ENCODE data around the gene ALPP.
"Not testable (repeated sequence)": the region's sequence is repeated elsewhere in the genome, so short reads cannot be mapped to it uniquely, and the experiment has no call there.

The ALPP gene

GRCh38 chr2:232364806-232365594 is 13.6 kb upstream of the ALPP start:
- H3K36me3 ChIP-seq (ENCODE audit: control insufficient read depth in 1 of 2, insufficient read depth in 2 of 2, low read length in 2 of 2); H3K27ac ChIP-seq (ENCODE audit: low read depth, low read length); H3K27me3 ChIP-seq (ENCODE audit: control insufficient read depth in 1 of 2, insufficient read depth in 2 of 2, low read length in 2 of 2); H3K4me1 ChIP-seq (ENCODE audit: control insufficient read depth in 1 of 2, insufficient read depth in 2 of 2, low read length in 2 of 2); H3K4me3 ChIP-seq (ENCODE audit: low read depth in 1 of 2, low read length in 2 of 2); H3K9me3 ChIP-seq (ENCODE audit: control insufficient read depth in 1 of 2, low read length in 2 of 2); H3K9ac ChIP-seq (ENCODE audit: low read depth in 1 of 2, low read length in 2 of 2): not testable (repeated sequence)

- Histone ChIP-seq H3K36me3 (ENCODE audit: control insufficient read depth in 1 of 2, insufficient read depth in 2 of 2, low read length in 2 of 2) (no peaks in the 10 kb centered on the region), H3K9ac (ENCODE audit: low read depth in 1 of 2, low read length in 2 of 2) (no peak overlapping the region), H3K9me3 (ENCODE audit: control insufficient read depth in 1 of 2, low read length in 2 of 2) (peaks cover 0 to 3% of the 10 kb centered on the region in 2 donors), H3K27ac (ENCODE audit: low read depth, low read length) (no peak overlapping the region), H3K4me1 (ENCODE audit: control insufficient read depth in 1 of 2, insufficient read depth in 2 of 2, low read length in 2 of 2) (peaks cover 0 to 4% of the 10 kb centered on the region in 2 donors), H3K27me3 (ENCODE audit: control insufficient read depth in 1 of 2, insufficient read depth in 2 of 2, low read length in 2 of 2) (no peaks in the 10 kb centered on the region), H3K4me3 (ENCODE audit: low read depth in 1 of 2, low read length in 2 of 2) (no peak overlapping the region)
Observed at GRCh38 chr2:232365621-232366321, 12.8 kb upstream of the ALPP start.

GRCh38 chr2:232366461-232366860 is 12.1 kb upstream of the ALPP start:
- not testable (repeated sequence) for H3K9me3 ChIP-seq (ENCODE audit: control insufficient read depth in 1 of 2, low read length in 2 of 2); H3K27ac ChIP-seq (ENCODE audit: low read depth, low read length); H3K36me3 ChIP-seq (ENCODE audit: control insufficient read depth in 1 of 2, insufficient read depth in 2 of 2, low read length in 2 of 2); H3K4me1 ChIP-seq (ENCODE audit: control insufficient read depth in 1 of 2, insufficient read depth in 2 of 2, low read length in 2 of 2); H3K4me3 ChIP-seq (ENCODE audit: low read depth in 1 of 2, low read length in 2 of 2); H3K9ac ChIP-seq (ENCODE audit: low read depth in 1 of 2, low read length in 2 of 2); H3K27me3 ChIP-seq (ENCODE audit: control insufficient read depth in 1 of 2, insufficient read depth in 2 of 2, low read length in 2 of 2)

- no peaks in the 10 kb centered on the region for H3K27me3 ChIP-seq (ENCODE audit: control insufficient read depth in 1 of 2, insufficient read depth in 2 of 2, low read length in 2 of 2)
- H3K4me1 ChIP-seq (ENCODE audit: control insufficient read depth in 1 of 2, insufficient read depth in 2 of 2, low read length in 2 of 2) = peaks cover 0 to 4% of the 10 kb centered on the region in 2 donors
- no peaks in the 10 kb centered on the region for H3K9me3 ChIP-seq (ENCODE audit: control insufficient read depth in 1 of 2, low read length in 2 of 2)
- H3K4me3 ChIP-seq (ENCODE audit: low read depth in 1 of 2, low read length in 2 of 2) = no peak overlapping the region
- H3K9ac ChIP-seq (ENCODE audit: low read depth in 1 of 2, low read length in 2 of 2) = no peak overlapping the region
- H3K36me3 ChIP-seq (ENCODE audit: control insufficient read depth in 1 of 2, insufficient read depth in 2 of 2, low read length in 2 of 2) = no peaks in the 10 kb centered on the region
- no peak overlapping the region for H3K27ac ChIP-seq (ENCODE audit: low read depth, low read length)
Observed at GRCh38 chr2:232367016-232367415, 11.5 kb upstream of the ALPP start.

- Histone ChIP-seq H3K36me3 (ENCODE audit: control insufficient read depth in 1 of 2, insufficient read depth in 2 of 2, low read length in 2 of 2) (no peaks in the 10 kb centered on the region), H3K4me3 (ENCODE audit: low read depth in 1 of 2, low read length in 2 of 2) (no peak overlapping the region), H3K9me3 (ENCODE audit: control insufficient read depth in 1 of 2, low read length in 2 of 2) (no peaks in the 10 kb centered on the region), H3K4me1 (ENCODE audit: control insufficient read depth in 1 of 2, insufficient read depth in 2 of 2, low read length in 2 of 2) (peaks cover 0 to 4% of the 10 kb centered on the region in 2 donors), H3K27ac (ENCODE audit: low read depth, low read length) (no peak overlapping the region), H3K27me3 (ENCODE audit: control insufficient read depth in 1 of 2, insufficient read depth in 2 of 2, low read length in 2 of 2) (no peaks in the 10 kb centered on the region), H3K9ac (ENCODE audit: low read depth in 1 of 2, low read length in 2 of 2) (no peak overlapping the region)
Observed at GRCh38 chr2:232367591-232368233, 10.8 kb upstream of the ALPP start.

- Histone ChIP-seq H3K9ac (ENCODE audit: low read depth in 1 of 2, low read length in 2 of 2) (no peak overlapping the region), H3K4me1 (ENCODE audit: control insufficient read depth in 1 of 2, insufficient read depth in 2 of 2, low read length in 2 of 2) (peaks cover 0 to 4% of the 10 kb centered on the region in 2 donors), H3K36me3 (ENCODE audit: control insufficient read depth in 1 of 2, insufficient read depth in 2 of 2, low read length in 2 of 2) (no peaks in the 10 kb centered on the region), H3K27ac (ENCODE audit: low read depth, low read length) (no peak overlapping the region), H3K27me3 (ENCODE audit: control insufficient read depth in 1 of 2, insufficient read depth in 2 of 2, low read length in 2 of 2) (no peaks in the 10 kb centered on the region), H3K4me3 (ENCODE audit: low read depth in 1 of 2, low read length in 2 of 2) (no peak overlapping the region), H3K9me3 (ENCODE audit: control insufficient read depth in 1 of 2, low read length in 2 of 2) (no peaks in the 10 kb centered on the region)
Observed at GRCh38 chr2:232368311-232368731, 10.2 kb upstream of the ALPP start.

- Histone ChIP-seq H3K4me1 (ENCODE audit: control insufficient read depth in 1 of 2, insufficient read depth in 2 of 2, low read length in 2 of 2) (no peaks in the 10 kb centered on the region), H3K9me3 (ENCODE audit: control insufficient read depth in 1 of 2, low read length in 2 of 2) (no peaks in the 10 kb centered on the region), H3K27ac (ENCODE audit: low read depth, low read length) (no peak overlapping the region), H3K36me3 (ENCODE audit: control insufficient read depth in 1 of 2, insufficient read depth in 2 of 2, low read length in 2 of 2) (no peaks in the 10 kb centered on the region), H3K27me3 (ENCODE audit: control insufficient read depth in 1 of 2, insufficient read depth in 2 of 2, low read length in 2 of 2) (no peaks in the 10 kb centered on the region), H3K4me3 (ENCODE audit: low read depth in 1 of 2, low read length in 2 of 2) (no peak overlapping the region), H3K9ac (ENCODE audit: low read depth in 1 of 2, low read length in 2 of 2) (no peak overlapping the region)
Observed at GRCh38 chr2:232369126-232369951, 9.2 kb upstream of the ALPP start.

GRCh38 chr2:232370007-232370406 is 8.5 kb upstream of the ALPP start:
- H3K4me1 ChIP-seq (ENCODE audit: control insufficient read depth in 1 of 2, insufficient read depth in 2 of 2, low read length in 2 of 2); H3K36me3 ChIP-seq (ENCODE audit: control insufficient read depth in 1 of 2, insufficient read depth in 2 of 2, low read length in 2 of 2); H3K9me3 ChIP-seq (ENCODE audit: control insufficient read depth in 1 of 2, low read length in 2 of 2); H3K9ac ChIP-seq (ENCODE audit: low read depth in 1 of 2, low read length in 2 of 2); H3K27ac ChIP-seq (ENCODE audit: low read depth, low read length); H3K4me3 ChIP-seq (ENCODE audit: low read depth in 1 of 2, low read length in 2 of 2); H3K27me3 ChIP-seq (ENCODE audit: control insufficient read depth in 1 of 2, insufficient read depth in 2 of 2, low read length in 2 of 2): not testable (repeated sequence)

- Histone ChIP-seq H3K36me3 (ENCODE audit: control insufficient read depth in 1 of 2, insufficient read depth in 2 of 2, low read length in 2 of 2) (no peaks in the 10 kb centered on the region), H3K9me3 (ENCODE audit: control insufficient read depth in 1 of 2, low read length in 2 of 2) (no peaks in the 10 kb centered on the region), H3K4me1 (ENCODE audit: control insufficient read depth in 1 of 2, insufficient read depth in 2 of 2, low read length in 2 of 2) (no peaks in the 10 kb centered on the region), H3K27ac (ENCODE audit: low read depth, low read length) (no peak overlapping the region), H3K9ac (ENCODE audit: low read depth in 1 of 2, low read length in 2 of 2) (no peak overlapping the region), H3K4me3 (ENCODE audit: low read depth in 1 of 2, low read length in 2 of 2) (no peak overlapping the region), H3K27me3 (ENCODE audit: control insufficient read depth in 1 of 2, insufficient read depth in 2 of 2, low read length in 2 of 2) (no peaks in the 10 kb centered on the region)
Observed at GRCh38 chr2:232372231-232373208, 6.0 kb upstream of the ALPP start.

Data from duodenal mucosa (tissue), 2 donors.